Endodermal cell (in vitro differentiated cells): Measurements from ENCODE around the gene MLKL. TPM values are rescaled to one million over a fixed set of nuclear protein-coding genes. Genes with fewer than 3 reads are reported as not detected.

Experiments
- DNase-seq: peaks from one replicate; pipeline ENCODE4 v3.0.0-alpha.2; 2017
- H3K27ac ChIP-seq: 2 replicates; pipeline ENCODE4 v1.5.1; 2013; ENCODE audit warnings: mild to moderate bottlenecking, low read depth, low read length, moderate library complexity
- H3K27me3 ChIP-seq: 2 replicates; pipeline ENCODE4 v1.6.1; 2013; ENCODE audit warnings: mild to moderate bottlenecking, low read length, moderate library complexity; ENCODE audit not compliant: insufficient read depth, control insufficient read depth, poor library complexity, severe bottlenecking
- H3K36me3 ChIP-seq: 2 replicates; pipeline ENCODE4 v1.7.0; 2013; ENCODE audit warnings: mild to moderate bottlenecking, low read length, moderate library complexity; ENCODE audit not compliant: control insufficient read depth, insufficient read depth
- H3K4me1 ChIP-seq: one replicate; pipeline ENCODE4 v1.7.0; 2013; ENCODE audit warnings: low read length; ENCODE audit not compliant: control insufficient read depth, insufficient read depth
- H3K4me3 ChIP-seq: 2 replicates; pipeline ENCODE4 v1.5.1; 2013; ENCODE audit warnings: mild to moderate bottlenecking, low read length, moderate library complexity
- H3K9ac ChIP-seq: 2 replicates; pipeline ENCODE4 v1.6.1; 2013; ENCODE audit warnings: mild to moderate bottlenecking, low read length, moderate library complexity; ENCODE audit not compliant: poor library complexity, severe bottlenecking; ENCODE audit errors: extremely low read depth
- H3K9me3 ChIP-seq: 2 replicates; pipeline ENCODE4 v1.6.1; 2013; ENCODE audit warnings: mild to moderate bottlenecking, low read length, moderate library complexity; ENCODE audit not compliant: control insufficient read depth
- H3K27ac Mint-ChIP-seq: 2 replicates; pipeline ENCODE4 v1.8.0; 2020; ENCODE audit warnings: mixed read lengths
- H3K27me3 Mint-ChIP-seq: 2 replicates; pipeline ENCODE4 v1.8.0; 2021; ENCODE audit warnings: mild to moderate bottlenecking, mixed read lengths; ENCODE audit not compliant: insufficient read depth
- H3K36me3 Mint-ChIP-seq: 2 replicates; pipeline ENCODE4 v1.8.0; 2020; ENCODE audit warnings: low read depth, mixed read lengths
- H3K4me1 Mint-ChIP-seq: 2 replicates; pipeline ENCODE4 v1.8.0; 2020; ENCODE audit warnings: mixed read lengths
- H3K4me3 Mint-ChIP-seq: 2 replicates; pipeline ENCODE4 v1.8.0; 2020; ENCODE audit warnings: mild to moderate bottlenecking, moderate library complexity, mixed read lengths
- H3K9me3 Mint-ChIP-seq: 2 replicates; pipeline ENCODE4 v1.8.0; 2020; ENCODE audit warnings: mild to moderate bottlenecking, mixed read lengths
- CTCF ChIP-seq: fragments of 200-600 bp; sonication (generic); conservative IDR thresholded peaks from 2 replicates; pipeline ENCODE4 v1.5.0; 2021; ENCODE audit warnings: antibody characterized with exemption, mild to moderate bottlenecking
- WGBS, 2 experiments: methylation state at CpG; one replicate each; pipeline versions ENCODE4 v1.1.5 to v1.1.7; 2013; ENCODE audit warnings: missing lambda C conversion rate in 2 of 2, mixed read lengths in 1 of 2; ENCODE audit not compliant: insufficient coverage in 1 of 2, insufficient read length in 1 of 2; 5-methylcytosine and 5-hydroxymethylcytosine counted together
- total RNA-seq, 2 donors: library from RNA; stranded (reverse); fragmentation: NEBNext Ultra II Directional in 1 of 2; extraction: Animal tissue kit (Norgen Biotek cat#: 25700) in 1 of 2; gene quantifications; 2 replicates in 1 of 2; 3 replicates in 1 of 2; pipeline ENCODE4 v1.2.1, GENCODE V29; 2021

Gene MLKL
- total RNA-seq, 2 donors from 2014 or later, result 0.22 to 1.3 TPM

- Mint-ChIP-seq H3K9me3 (no peaks in the 10 kb centered on the region), H3K27ac (no peak overlapping the region), H3K27me3 (no peaks in the 10 kb centered on the region), H3K4me3 (no peak overlapping the region), H3K4me1 (peaks cover 11% of the 10 kb centered on the region), H3K36me3 (peaks cover 84% of the 10 kb centered on the region)
- Histone ChIP-seq H3K36me3 (peaks cover 91% of the 10 kb centered on the region), H3K4me1 (no peaks in the 10 kb centered on the region), H3K27me3 (no peaks in the 10 kb centered on the region), H3K27ac (no peak overlapping the region), H3K4me3 (no peak overlapping the region), H3K9ac (no peak overlapping the region), H3K9me3 (no peaks in the 10 kb centered on the region)
- TF ChIP-seq CTCF, result no peak
- no peak for DNase-seq
- 94 to 100% methylated on average over 3 to 5 of the region's 5 CpGs for WGBS, 2 experiments
Measured at GRCh38 chr16:74661064-74661463, 39.6 kb downstream of the MLKL start.

- H3K4me3 Mint-ChIP-seq, result no peak overlapping the region
- no peaks in the 10 kb centered on the region for H3K27me3 Mint-ChIP-seq
- DNase-seq, result no peak
- Histone ChIP-seq H3K27me3 (no peaks in the 10 kb centered on the region), H3K27ac (no peak overlapping the region), H3K4me3 (no peak overlapping the region), H3K4me1 (no peaks in the 10 kb centered on the region), H3K9me3 (no peaks in the 10 kb centered on the region), H3K36me3 (peaks cover 89% of the 10 kb centered on the region), H3K9ac (no peak overlapping the region)
- H3K4me1 Mint-ChIP-seq, result peaks cover 11% of the 10 kb centered on the region
- H3K27ac Mint-ChIP-seq, result no peak overlapping the region
- no peaks in the 10 kb centered on the region for H3K9me3 Mint-ChIP-seq
- 80 to 91% methylated on average over 2 to 4 of the region's 4 CpGs for WGBS, 2 experiments
- peaks cover 90% of the 10 kb centered on the region for H3K36me3 Mint-ChIP-seq
- TF ChIP-seq CTCF, result no peak
Measured at GRCh38 chr16:74660383-74660782, 40.3 kb downstream of the MLKL start.

GRCh38 chr16:74659041-74659440 is 41.6 kb downstream of the MLKL start:
- H3K9me3 Mint-ChIP-seq, result no peaks in the 10 kb centered on the region
- peaks cover 87% of the 10 kb centered on the region for H3K36me3 Mint-ChIP-seq
- Histone ChIP-seq H3K27me3 (no peaks in the 10 kb centered on the region), H3K9me3 (no peaks in the 10 kb centered on the region), H3K4me3 (no peak overlapping the region), H3K36me3 (peaks cover 80% of the 10 kb centered on the region), H3K4me1 (no peaks in the 10 kb centered on the region), H3K27ac (no peak overlapping the region), H3K9ac (no peak overlapping the region)
- H3K4me1 Mint-ChIP-seq, result peaks cover 19% of the 10 kb centered on the region
- no peak overlapping the region for H3K27ac Mint-ChIP-seq
- H3K27me3 Mint-ChIP-seq, result no peaks in the 10 kb centered on the region
- no peak for DNase-seq
- TF ChIP-seq CTCF, result no peak
- no peak overlapping the region for H3K4me3 Mint-ChIP-seq
- WGBS, 2 experiments, result 97 to 100% methylated on average over 2 of the region's 2 CpGs
